HG03565 (cell line): ENCODE results near the gene RALY.
"Not testable (repeated sequence)": the region's sequence is repeated elsewhere in the genome, so short reads cannot be mapped to it uniquely, and the experiment has no call there.

Experiments used
- ATAC-seq: cut with Tn5 transposase; IDR thresholded peaks from one replicate; pipeline ENCODE4 v1.9.1; 2021; ENCODE audit warnings: mild to moderate bottlenecking, moderate library complexity; ENCODE audit not compliant: unreplicated experiment

RALY gene

GRCh38 chr20:34014878-34015277, 21.2 kb downstream of the RALY start:
- no peak for ATAC-seq

GRCh38 chr20:34015401-34016335, 22.0 kb downstream of the RALY start:
- ATAC-seq = no peak

GRCh38 chr20:34016736-34017135, 23.0 kb downstream of the RALY start:
- no peak for ATAC-seq

GRCh38 chr20:34017610-34018009, 23.9 kb downstream of the RALY start:
- ATAC-seq = no peak

- no peak for ATAC-seq
Observed at GRCh38 chr20:34018166-34018565, 24.5 kb downstream of the RALY start.

- no peak for ATAC-seq
Observed at GRCh38 chr20:34022151-34022838, 28.6 kb downstream of the RALY start.

- ATAC-seq = no peak
Observed at GRCh38 chr20:34022839-34023234, 29.1 kb downstream of the RALY start.

- no peak for ATAC-seq
Observed at GRCh38 chr20:34023937-34024722, 30.4 kb downstream of the RALY start.

GRCh38 chr20:34024723-34025351, 31.1 kb downstream of the RALY start:
- no peak for ATAC-seq

GRCh38 chr20:34028013-34028412, 34.3 kb downstream of the RALY start:
- not testable (repeated sequence) for ATAC-seq

- ATAC-seq = no peak
Observed at GRCh38 chr20:34029415-34029814, 35.7 kb downstream of the RALY start.

- ATAC-seq = no peak
Observed at GRCh38 chr20:34030456-34030855, 36.7 kb downstream of the RALY start.

GRCh38 chr20:34033903-34034302, 40.2 kb downstream of the RALY start:
- ATAC-seq = no peak

GRCh38 chr20:34037121-34037520, 43.4 kb downstream of the RALY start:
- ATAC-seq = no peak

GRCh38 chr20:34037767-34038166, 44.1 kb downstream of the RALY start:
- no peak for ATAC-seq

- no peak for ATAC-seq
Observed at GRCh38 chr20:34040300-34040995, 46.7 kb downstream of the RALY start.

- ATAC-seq = no peak
Observed at GRCh38 chr20:34041226-34041625, 47.5 kb downstream of the RALY start.

GRCh38 chr20:34042262-34042661, 48.6 kb downstream of the RALY start:
- no peak for ATAC-seq

GRCh38 chr20:34043025-34043424, 49.3 kb downstream of the RALY start:
- no peak for ATAC-seq

GRCh38 chr20:34045294-34045693, 51.6 kb downstream of the RALY start:
- ATAC-seq = no peak
